H1 (cell line): ENCODE results near the gene HORMAD2. TPM values are rescaled to one million over a fixed set of nuclear protein-coding genes. Genes with fewer than 3 reads are reported as not detected.

Experiments used
- BACH1 ChIP-seq: IDR thresholded peaks from 2 replicates; pipeline ENCODE4 v1.6.1; 2012; ENCODE audit warnings: low read length, improper control_type of control experiment
- BCL11A ChIP-seq, 2 experiments: IDR thresholded peaks; one replicate each; pipeline ENCODE4 v1.6.1; 2011; ENCODE audit warnings: low read depth in 2 of 2, low read length in 2 of 2, mild to moderate bottlenecking in 2 of 2
- CBX5 ChIP-seq: fragments of 300-800, 300-1000 bp; sonication (generic); IDR thresholded peaks from 2 replicates; pipeline ENCODE4 v1.7.1; 2016; ENCODE audit warnings: antibody characterized with exemption, low read length, low read depth
- CEBPB ChIP-seq: IDR thresholded peaks from 2 replicates; pipeline ENCODE4 v1.6.1; 2012; ENCODE audit warnings: low read depth, low read length
- CREB1 ChIP-seq: IDR thresholded peaks from 2 replicates; pipeline ENCODE4 v1.6.1; 2012; ENCODE audit warnings: inconsistent platforms
- CTBP2 ChIP-seq: IDR thresholded peaks from 2 replicates; pipeline ENCODE4 v1.7.0; 2011; ENCODE audit warnings: borderline replicate concordance, mild to moderate bottlenecking, moderate library complexity, mixed read lengths, low read length; ENCODE audit not compliant: insufficient read depth, insufficient read length
- KDM1A ChIP-seq: fragments of 200-600, 300-600 bp; sonication (generic); IDR thresholded peaks from 2 replicates; pipeline ENCODE4 v1.7.1; 2016; ENCODE audit warnings: mild to moderate bottlenecking, low read length, borderline replicate concordance
- POLR2A ChIP-seq, 2 experiments: IDR thresholded peaks; 1 replicate in 1 of 2; 2 replicates in 1 of 2; pipeline ENCODE4 v1.6.1; 2011; ENCODE audit warnings: low read depth in 2 of 2, low read length in 2 of 2, mild to moderate bottlenecking in 2 of 2; ENCODE audit errors: control extremely low read depth in 1 of 2
- RFX5 ChIP-seq: IDR thresholded peaks from 2 replicates; pipeline ENCODE4 v1.6.1; 2011; ENCODE audit warnings: low read depth, low read length, improper control_type of control experiment, borderline replicate concordance
- RNF2 ChIP-seq: fragments of 200-900, 300-1000 bp; sonication (generic); IDR thresholded peaks from 2 replicates; pipeline ENCODE4 v1.7.1; 2016; ENCODE audit warnings: borderline replicate concordance, low read depth, mild to moderate bottlenecking, antibody characterized with exemption, low read length; ENCODE audit not compliant: poor library complexity, severe bottlenecking; ENCODE audit errors: missing control alignments
- SIRT6 ChIP-seq: IDR thresholded peaks from one replicate; pipeline ENCODE4 v1.7.1; 2012; ENCODE audit warnings: low read length, inconsistent platforms
- YY1 ChIP-seq: IDR thresholded peaks from 2 replicates; pipeline ENCODE4 v1.6.1; 2011; ENCODE audit warnings: low read depth, mild to moderate bottlenecking, low read length
- polyA plus RNA-seq, 7 experiments: library from polyadenylated mRNA; depleted of rRNA in 3 of 7; stranded (reverse) in 5 of 7; unstranded in 2 of 7; fragments of >200 nt in 5 of 7; fragments of 200-250 nt in 2 of 7; gene quantifications; 1 replicate in 5 of 7; 2 replicates in 1 of 7; 4 replicates in 1 of 7; pipeline versions ENCODE4 v1.2.1 to v1.2.3, GENCODE V29; 2011 to 2013; ENCODE audit warnings: missing spikeins in 2 of 7, mixed read lengths in 2 of 7
- total RNA-seq: library from RNA; stranded (reverse); fragmentation: NEBNext Ultra II Directional; extraction: Animal tissue kit (Norgen Biotek cat#: 25700); gene quantifications from 2 replicates; pipeline ENCODE4 v1.2.1, GENCODE V29; 2021
- TF ChIP-seq, protein P1 (sequence below): fragments of 300-600 bp; sonication (generic); IDR thresholded peaks from 2 replicates; pipeline ENCODE4 v1.7.1; 2012; ENCODE audit warnings: low read length, moderate library complexity, mild to moderate bottlenecking, inconsistent platforms; ENCODE audit not compliant: insufficient replicate concordance

Gene HORMAD2
- total and polyA plus RNA-seq, 2 of the 8 experiments (the other 6 are each of a cell fraction or from before 2014, with no cell fraction given) = 0.03 TPM; not detected in 1

DNA sequence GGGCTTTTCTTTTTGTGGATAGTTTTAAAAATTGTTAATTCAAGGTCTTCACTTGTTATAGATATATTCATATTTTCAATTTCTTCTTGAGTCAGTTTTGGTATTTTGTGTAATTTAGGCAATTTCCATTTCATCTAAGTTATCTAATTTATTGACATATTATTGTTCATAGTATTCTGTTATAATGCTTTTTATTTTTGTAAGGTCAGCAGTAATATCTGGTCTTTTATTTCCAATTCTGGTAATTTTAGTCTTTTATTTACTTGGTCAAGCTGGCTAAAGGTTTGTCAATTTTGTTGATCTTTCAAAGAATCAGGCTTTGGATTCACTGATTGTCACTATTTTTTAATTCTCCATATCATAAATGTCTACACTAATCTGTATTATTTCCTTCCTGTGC lies 60.1 kb downstream of the HORMAD2 start (continued):
- TF ChIP-seq, protein P1, sequence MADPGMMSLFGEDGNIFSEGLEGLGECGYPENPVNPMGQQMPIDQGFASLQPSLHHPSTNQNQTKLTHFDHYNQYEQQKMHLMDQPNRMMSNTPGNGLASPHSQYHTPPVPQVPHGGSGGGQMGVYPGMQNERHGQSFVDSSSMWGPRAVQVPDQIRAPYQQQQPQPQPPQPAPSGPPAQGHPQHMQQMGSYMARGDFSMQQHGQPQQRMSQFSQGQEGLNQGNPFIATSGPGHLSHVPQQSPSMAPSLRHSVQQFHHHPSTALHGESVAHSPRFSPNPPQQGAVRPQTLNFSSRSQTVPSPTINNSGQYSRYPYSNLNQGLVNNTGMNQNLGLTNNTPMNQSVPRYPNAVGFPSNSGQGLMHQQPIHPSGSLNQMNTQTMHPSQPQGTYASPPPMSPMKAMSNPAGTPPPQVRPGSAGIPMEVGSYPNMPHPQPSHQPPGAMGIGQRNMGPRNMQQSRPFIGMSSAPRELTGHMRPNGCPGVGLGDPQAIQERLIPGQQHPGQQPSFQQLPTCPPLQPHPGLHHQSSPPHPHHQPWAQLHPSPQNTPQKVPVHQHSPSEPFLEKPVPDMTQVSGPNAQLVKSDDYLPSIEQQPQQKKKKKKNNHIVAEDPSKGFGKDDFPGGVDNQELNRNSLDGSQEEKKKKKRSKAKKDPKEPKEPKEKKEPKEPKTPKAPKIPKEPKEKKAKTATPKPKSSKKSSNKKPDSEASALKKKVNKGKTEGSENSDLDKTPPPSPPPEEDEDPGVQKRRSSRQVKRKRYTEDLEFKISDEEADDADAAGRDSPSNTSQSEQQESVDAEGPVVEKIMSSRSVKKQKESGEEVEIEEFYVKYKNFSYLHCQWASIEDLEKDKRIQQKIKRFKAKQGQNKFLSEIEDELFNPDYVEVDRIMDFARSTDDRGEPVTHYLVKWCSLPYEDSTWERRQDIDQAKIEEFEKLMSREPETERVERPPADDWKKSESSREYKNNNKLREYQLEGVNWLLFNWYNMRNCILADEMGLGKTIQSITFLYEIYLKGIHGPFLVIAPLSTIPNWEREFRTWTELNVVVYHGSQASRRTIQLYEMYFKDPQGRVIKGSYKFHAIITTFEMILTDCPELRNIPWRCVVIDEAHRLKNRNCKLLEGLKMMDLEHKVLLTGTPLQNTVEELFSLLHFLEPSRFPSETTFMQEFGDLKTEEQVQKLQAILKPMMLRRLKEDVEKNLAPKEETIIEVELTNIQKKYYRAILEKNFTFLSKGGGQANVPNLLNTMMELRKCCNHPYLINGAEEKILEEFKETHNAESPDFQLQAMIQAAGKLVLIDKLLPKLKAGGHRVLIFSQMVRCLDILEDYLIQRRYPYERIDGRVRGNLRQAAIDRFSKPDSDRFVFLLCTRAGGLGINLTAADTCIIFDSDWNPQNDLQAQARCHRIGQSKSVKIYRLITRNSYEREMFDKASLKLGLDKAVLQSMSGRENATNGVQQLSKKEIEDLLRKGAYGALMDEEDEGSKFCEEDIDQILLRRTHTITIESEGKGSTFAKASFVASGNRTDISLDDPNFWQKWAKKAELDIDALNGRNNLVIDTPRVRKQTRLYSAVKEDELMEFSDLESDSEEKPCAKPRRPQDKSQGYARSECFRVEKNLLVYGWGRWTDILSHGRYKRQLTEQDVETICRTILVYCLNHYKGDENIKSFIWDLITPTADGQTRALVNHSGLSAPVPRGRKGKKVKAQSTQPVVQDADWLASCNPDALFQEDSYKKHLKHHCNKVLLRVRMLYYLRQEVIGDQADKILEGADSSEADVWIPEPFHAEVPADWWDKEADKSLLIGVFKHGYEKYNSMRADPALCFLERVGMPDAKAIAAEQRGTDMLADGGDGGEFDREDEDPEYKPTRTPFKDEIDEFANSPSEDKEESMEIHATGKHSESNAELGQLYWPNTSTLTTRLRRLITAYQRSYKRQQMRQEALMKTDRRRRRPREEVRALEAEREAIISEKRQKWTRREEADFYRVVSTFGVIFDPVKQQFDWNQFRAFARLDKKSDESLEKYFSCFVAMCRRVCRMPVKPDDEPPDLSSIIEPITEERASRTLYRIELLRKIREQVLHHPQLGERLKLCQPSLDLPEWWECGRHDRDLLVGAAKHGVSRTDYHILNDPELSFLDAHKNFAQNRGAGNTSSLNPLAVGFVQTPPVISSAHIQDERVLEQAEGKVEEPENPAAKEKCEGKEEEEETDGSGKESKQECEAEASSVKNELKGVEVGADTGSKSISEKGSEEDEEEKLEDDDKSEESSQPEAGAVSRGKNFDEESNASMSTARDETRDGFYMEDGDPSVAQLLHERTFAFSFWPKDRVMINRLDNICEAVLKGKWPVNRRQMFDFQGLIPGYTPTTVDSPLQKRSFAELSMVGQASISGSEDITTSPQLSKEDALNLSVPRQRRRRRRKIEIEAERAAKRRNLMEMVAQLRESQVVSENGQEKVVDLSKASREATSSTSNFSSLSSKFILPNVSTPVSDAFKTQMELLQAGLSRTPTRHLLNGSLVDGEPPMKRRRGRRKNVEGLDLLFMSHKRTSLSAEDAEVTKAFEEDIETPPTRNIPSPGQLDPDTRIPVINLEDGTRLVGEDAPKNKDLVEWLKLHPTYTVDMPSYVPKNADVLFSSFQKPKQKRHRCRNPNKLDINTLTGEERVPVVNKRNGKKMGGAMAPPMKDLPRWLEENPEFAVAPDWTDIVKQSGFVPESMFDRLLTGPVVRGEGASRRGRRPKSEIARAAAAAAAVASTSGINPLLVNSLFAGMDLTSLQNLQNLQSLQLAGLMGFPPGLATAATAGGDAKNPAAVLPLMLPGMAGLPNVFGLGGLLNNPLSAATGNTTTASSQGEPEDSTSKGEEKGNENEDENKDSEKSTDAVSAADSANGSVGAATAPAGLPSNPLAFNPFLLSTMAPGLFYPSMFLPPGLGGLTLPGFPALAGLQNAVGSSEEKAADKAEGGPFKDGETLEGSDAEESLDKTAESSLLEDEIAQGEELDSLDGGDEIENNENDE = no peak
- TF ChIP-seq POLR2A (IDR thresholded peaks at IDR 0.05; ENCODE audit: control extremely low read depth in 1 of 2, low read depth in 2 of 2, low read length in 2 of 2) = no peak
- TF ChIP-seq RNF2 = no peak
- no peak for TF ChIP-seq SIRT6
- TF ChIP-seq BCL11A (IDR thresholded peaks at IDR 0.05; ENCODE audit: low read depth in 2 of 2, low read length in 2 of 2) = no peak
- TF ChIP-seq KDM1A = no peak
- TF ChIP-seq CBX5 = no peak
- TF ChIP-seq RFX5 = no peak
- no peak for TF ChIP-seq BACH1
- no peak for TF ChIP-seq CREB1
- no peak for TF ChIP-seq CEBPB
- TF ChIP-seq CTBP2 = no peak
- no peak for TF ChIP-seq YY1
